Lower lobe of right lung (tissue), 2 donors: ENCODE data around the gene MAP7. TPM values are rescaled to one million over a fixed set of nuclear protein-coding genes. Genes with fewer than 3 reads are reported as not detected.
"Not testable (repeated sequence)": the region's sequence is repeated elsewhere in the genome, so short reads cannot be mapped to it uniquely, and the experiment has no call there.

Experiments used
- ATAC-seq, 2 donors: fragments of 200-7000 bp; cut with Tn5 transposase; one replicate each; pipeline ENCODE4 v1.9.1; 2020 to 2022; ENCODE audit warnings: mild to moderate bottlenecking in 2 of 2, moderate library complexity in 2 of 2
- DNase-seq: peaks from one replicate; pipeline ENCODE4 v3.0.0-alpha.2; 2020
- H3K27ac ChIP-seq: fragments of 200-600 bp; one replicate; pipeline ENCODE4 v1.8.0; 2022
- H3K27me3 ChIP-seq: fragments of 200-600 bp; one replicate; pipeline ENCODE4 v1.8.0; 2022; ENCODE audit warnings: low read depth
- H3K36me3 ChIP-seq: fragments of 200-600 bp; one replicate; pipeline ENCODE4 v1.8.0; 2022; ENCODE audit warnings: mild to moderate bottlenecking
- H3K4me1 ChIP-seq: fragments of 200-600 bp; one replicate; pipeline ENCODE4 v1.8.0; 2022
- H3K4me3 ChIP-seq: fragments of 200-600 bp; one replicate; pipeline ENCODE4 v1.8.0; 2022; ENCODE audit warnings: mild to moderate bottlenecking
- H3K9me3 ChIP-seq: fragments of 200-600 bp; one replicate; pipeline ENCODE4 v1.8.0; 2022
- intact Hi-C: fragments of 100-400 bp; cut with DNase I; formaldehyde crosslinking; loops from one replicate; pipeline ENCODE4 v1.11.0; 2022
- total RNA-seq: library from RNA; stranded (reverse); fragmentation: NEBNext Ultra II Directional; extraction: Animal tissue kit (Norgen Biotek cat#: 25700); gene quantifications from one replicate; pipeline ENCODE4 v1.2.1, GENCODE V29; 2021
- TF ChIP-seq, protein P1 (sequence below): fragments of 200-600 bp; IDR thresholded peaks from one replicate; pipeline ENCODE4 v1.8.0; 2022; ENCODE audit warnings: antibody characterized with exemption, mild to moderate bottlenecking
- donor health status: DM: no; HTN: yes; CAD: no; lungs with severe emphysema.

The MAP7 gene
- total RNA-seq, 1 donor from 2014 or later = 18.3 TPM

DNA sequence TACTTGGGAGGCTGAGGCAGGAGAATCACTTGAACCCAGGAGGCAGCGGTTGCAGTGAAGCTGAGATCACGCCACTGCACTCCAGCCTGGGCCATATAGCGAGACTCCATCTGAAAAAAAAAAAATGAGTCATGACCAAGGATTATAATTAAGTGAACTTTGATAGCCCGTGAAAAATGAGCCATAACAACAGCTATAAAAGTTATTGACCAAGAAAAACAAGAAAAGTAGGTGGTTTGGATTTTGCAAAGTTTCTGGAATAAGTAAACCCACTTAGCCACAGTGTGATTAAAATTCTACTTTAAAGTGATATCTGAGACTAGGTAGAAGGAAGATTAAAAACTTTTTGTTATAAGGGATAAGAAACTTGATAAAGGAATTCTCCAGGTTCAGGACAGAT is 234.6 kb downstream of the MAP7 start:
- no peak overlapping the region for H3K27ac ChIP-seq
- TF ChIP-seq, protein P1, sequence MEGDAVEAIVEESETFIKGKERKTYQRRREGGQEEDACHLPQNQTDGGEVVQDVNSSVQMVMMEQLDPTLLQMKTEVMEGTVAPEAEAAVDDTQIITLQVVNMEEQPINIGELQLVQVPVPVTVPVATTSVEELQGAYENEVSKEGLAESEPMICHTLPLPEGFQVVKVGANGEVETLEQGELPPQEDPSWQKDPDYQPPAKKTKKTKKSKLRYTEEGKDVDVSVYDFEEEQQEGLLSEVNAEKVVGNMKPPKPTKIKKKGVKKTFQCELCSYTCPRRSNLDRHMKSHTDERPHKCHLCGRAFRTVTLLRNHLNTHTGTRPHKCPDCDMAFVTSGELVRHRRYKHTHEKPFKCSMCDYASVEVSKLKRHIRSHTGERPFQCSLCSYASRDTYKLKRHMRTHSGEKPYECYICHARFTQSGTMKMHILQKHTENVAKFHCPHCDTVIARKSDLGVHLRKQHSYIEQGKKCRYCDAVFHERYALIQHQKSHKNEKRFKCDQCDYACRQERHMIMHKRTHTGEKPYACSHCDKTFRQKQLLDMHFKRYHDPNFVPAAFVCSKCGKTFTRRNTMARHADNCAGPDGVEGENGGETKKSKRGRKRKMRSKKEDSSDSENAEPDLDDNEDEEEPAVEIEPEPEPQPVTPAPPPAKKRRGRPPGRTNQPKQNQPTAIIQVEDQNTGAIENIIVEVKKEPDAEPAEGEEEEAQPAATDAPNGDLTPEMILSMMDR = no peak
- no peak for DNase-seq
- H3K4me1 ChIP-seq = no peaks in the 10 kb centered on the region
- no peak overlapping the region for H3K4me3 ChIP-seq
- H3K9me3 ChIP-seq = no peaks in the 10 kb centered on the region
- ATAC-seq = no peak
- intact Hi-C loops = no loop called here
- no peaks in the 10 kb centered on the region for H3K36me3 ChIP-seq
- no peaks in the 10 kb centered on the region for H3K27me3 ChIP-seq

DNA sequence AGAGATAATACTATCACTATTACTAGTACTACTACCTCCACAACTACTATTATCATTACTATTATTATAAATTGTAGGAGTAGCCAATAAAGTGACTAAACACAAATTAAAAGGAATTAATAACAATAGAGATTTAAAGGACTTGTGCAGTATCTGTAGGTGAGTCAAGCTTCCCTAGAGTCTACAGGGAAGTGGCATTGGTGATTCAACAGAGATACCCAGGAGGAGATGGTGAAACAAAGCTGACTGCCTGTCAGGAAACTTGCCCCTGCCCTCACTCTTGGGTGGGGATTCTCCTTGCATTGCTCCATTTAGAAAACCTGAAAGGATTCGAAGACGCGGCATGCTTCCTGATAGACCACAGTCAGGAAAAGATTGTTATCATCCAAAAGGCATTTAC is 237.2 kb downstream of the MAP7 start:
- H3K4me3 ChIP-seq = no peak overlapping the region
- H3K36me3 ChIP-seq = no peaks in the 10 kb centered on the region
- TF ChIP-seq, protein P1 = no peak
- DNase-seq = no peak
- no peaks in the 10 kb centered on the region for H3K27me3 ChIP-seq
- intact Hi-C loops = no loop called here
- H3K27ac ChIP-seq = no peak overlapping the region
- no peaks in the 10 kb centered on the region for H3K4me1 ChIP-seq
- H3K9me3 ChIP-seq = no peaks in the 10 kb centered on the region
- ATAC-seq = no peak

DNA sequence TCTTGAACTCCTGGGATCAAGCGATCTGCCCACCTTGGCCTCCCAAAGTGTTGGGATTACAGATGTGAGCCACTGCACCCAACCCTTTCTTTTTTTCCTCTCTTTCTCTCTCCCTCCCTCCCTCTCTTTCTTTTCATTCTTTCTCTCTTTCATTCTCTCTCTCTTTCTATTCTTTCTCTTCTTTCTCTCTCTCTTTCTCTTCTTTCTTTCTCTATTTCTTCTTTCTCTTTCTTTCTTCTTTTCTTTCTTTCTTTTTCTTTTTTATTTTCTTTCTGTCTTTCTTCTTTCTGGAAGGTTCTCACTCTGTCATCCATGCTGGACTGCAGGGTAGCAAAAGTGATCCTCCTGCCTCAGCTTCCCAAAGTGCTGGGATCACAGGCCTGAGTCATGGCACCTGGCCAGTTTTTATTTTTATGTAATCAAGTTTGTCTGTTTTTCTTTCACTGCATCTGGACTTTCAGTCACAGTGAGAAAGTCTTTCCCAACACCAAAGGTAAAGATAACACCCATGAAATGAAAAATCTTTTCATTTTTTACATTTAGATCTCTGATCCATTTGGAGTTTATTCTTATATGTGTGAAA is 240.4 kb downstream of the MAP7 start:
- ATAC-seq (no peak), DNase-seq (no peak)
- H3K27ac ChIP-seq = no peak overlapping the region
- H3K9me3 ChIP-seq = no peaks in the 10 kb centered on the region
- TF ChIP-seq, protein P1 = no peak
- H3K36me3 ChIP-seq = no peaks in the 10 kb centered on the region
- H3K27me3 ChIP-seq = no peaks in the 10 kb centered on the region
- no peaks in the 10 kb centered on the region for H3K4me1 ChIP-seq
- intact Hi-C loops = no loop called here
- no peak overlapping the region for H3K4me3 ChIP-seq

DNA sequence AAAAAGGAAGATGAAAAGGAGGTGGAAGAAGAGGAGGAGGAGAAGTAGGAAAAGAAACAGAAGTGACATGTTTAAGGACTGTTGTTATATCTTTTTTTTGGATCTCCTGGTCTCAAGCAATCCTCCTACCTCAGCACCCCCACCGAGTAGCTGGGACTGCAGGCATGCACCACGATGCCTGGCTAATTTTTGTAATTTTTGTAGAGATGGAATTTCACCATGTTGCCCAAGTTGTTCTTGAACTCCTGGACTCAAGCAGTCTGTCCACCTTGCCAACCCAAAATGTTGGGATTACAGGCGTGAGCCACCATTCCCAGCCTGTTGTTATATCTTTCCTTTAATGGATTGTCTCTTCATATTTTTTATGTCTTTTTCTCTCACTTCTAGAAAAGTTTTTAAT is 241.1 kb downstream of the MAP7 start:
- ATAC-seq (no peak), DNase-seq (no peak)
- intact Hi-C loops = no loop called here
- Histone ChIP-seq H3K9me3 (no peaks in the 10 kb centered on the region), H3K27ac (no peak overlapping the region), H3K4me3 (no peak overlapping the region), H3K4me1 (no peaks in the 10 kb centered on the region), H3K27me3 (no peaks in the 10 kb centered on the region), H3K36me3 (no peaks in the 10 kb centered on the region)
- TF ChIP-seq, protein P1 = no peak

DNA sequence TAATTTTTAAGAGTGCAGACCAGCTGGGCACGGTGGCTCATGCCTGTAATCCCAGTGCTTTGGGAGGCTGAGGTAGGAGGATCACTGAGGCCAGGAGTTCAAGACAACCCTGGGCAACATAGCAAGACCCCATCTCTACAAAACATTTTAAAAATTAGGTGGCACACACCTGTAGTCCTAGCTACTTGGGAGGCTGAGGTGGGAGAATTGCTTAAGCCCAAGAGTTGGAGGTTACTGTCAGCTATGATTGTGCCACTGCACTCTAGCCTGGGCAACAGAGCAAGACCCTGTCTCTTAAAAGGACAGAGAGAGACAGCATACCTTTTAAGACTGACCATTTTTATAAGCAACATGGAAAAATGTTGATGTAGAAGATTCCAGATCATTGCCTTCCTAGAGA is 241.8 kb downstream of the MAP7 start:
- ATAC-seq, H3K27ac ChIP-seq, H3K27me3 ChIP-seq, H3K9me3 ChIP-seq, intact Hi-C loops, H3K4me1 ChIP-seq, H3K36me3 ChIP-seq, H3K4me3 ChIP-seq, DNase-seq: not testable (repeated sequence)

DNA sequence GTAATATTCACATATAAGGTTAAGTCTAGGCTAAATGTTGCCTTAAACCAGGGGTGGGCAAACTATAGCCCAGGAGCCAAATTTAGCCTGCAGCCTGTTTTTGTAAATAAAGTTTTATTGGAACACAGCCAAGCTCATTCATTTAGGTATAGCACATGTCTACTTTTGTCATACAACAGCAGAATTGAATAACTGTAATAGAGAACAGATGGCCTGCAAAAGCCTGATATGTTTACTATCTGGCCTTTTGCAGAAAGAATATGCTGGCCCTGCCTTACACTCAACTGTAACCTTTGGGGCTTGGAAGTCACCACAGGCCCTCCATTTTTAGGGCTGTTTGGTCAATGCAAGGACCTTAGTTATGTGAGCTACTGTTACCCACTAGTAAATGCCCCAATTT is 242.9 kb downstream of the MAP7 start:
- no peak overlapping the region for H3K27ac ChIP-seq
- H3K27me3 ChIP-seq = no peaks in the 10 kb centered on the region
- DNase-seq (no peak), ATAC-seq (no peak)
- no peaks in the 10 kb centered on the region for H3K4me1 ChIP-seq
- intact Hi-C loops = no loop called here
- no peaks in the 10 kb centered on the region for H3K36me3 ChIP-seq
- no peaks in the 10 kb centered on the region for H3K9me3 ChIP-seq
- H3K4me3 ChIP-seq = no peak overlapping the region
- TF ChIP-seq, protein P1 = no peak
